Spleen (tissue), 11 donors: ENCODE data around the gene TLCD2. TPM values are rescaled to one million over a fixed set of nuclear protein-coding genes. Genes with fewer than 3 reads are reported as not detected.

ENCODE experiments used
- DNase-seq: peaks from one replicate; pipeline ENCODE4 v3.0.0-alpha.2; 2020
- H3K27ac ChIP-seq, 8 donors: fragments of 200-600 bp; sonication (generic) in 7 of 8; 1 replicate in 4 of 8; 2 replicates in 4 of 8; pipeline versions ENCODE4 v1.5.0 to v1.8.0; 2016 to 2021; ENCODE audit warnings: inconsistent platforms in 4 of 8, mild to moderate bottlenecking in 4 of 8, moderate library complexity in 1 of 8
- H3K27me3 ChIP-seq, 7 donors: fragments of 200-600 bp; sonication (generic) in 6 of 7; replicated peaks in 1 of 7; 1 replicate in 4 of 7; 2 replicates in 3 of 7; pipeline versions ENCODE4 v1.5.0 to v1.8.0; 2016 to 2021; ENCODE audit warnings: inconsistent platforms in 3 of 7, mild to moderate bottlenecking in 1 of 7
- H3K36me3 ChIP-seq, 6 donors: fragments of 200-600 bp; sonication (generic) in 5 of 6; 1 replicate in 4 of 6; 2 replicates in 2 of 6; pipeline versions ENCODE4 v1.5.0 to v1.8.0; 2016 to 2021; ENCODE audit warnings: inconsistent platforms in 2 of 6
- H3K4me1 ChIP-seq, 6 donors: fragments of 200-600 bp; sonication (generic) in 5 of 6; 1 replicate in 3 of 6; 2 replicates in 3 of 6; pipeline versions ENCODE4 v1.5.0 to v1.8.0; 2016 to 2021; ENCODE audit warnings: inconsistent platforms in 3 of 6
- H3K4me3 ChIP-seq, 8 donors: fragments of 200-600 bp; sonication (generic) in 7 of 8; 1 replicate in 4 of 8; 2 replicates in 4 of 8; pipeline versions ENCODE4 v1.5.0 to v1.8.0; 2016 to 2021; ENCODE audit warnings: inconsistent platforms in 4 of 8, mild to moderate bottlenecking in 4 of 8, moderate library complexity in 2 of 8
- H3K9me3 ChIP-seq, 8 donors: fragments of 200-600 bp; sonication (generic) in 7 of 8; 1 replicate in 4 of 8; 2 replicates in 4 of 8; pipeline versions ENCODE4 v1.5.0 to v1.8.0; 2016 to 2021; ENCODE audit warnings: inconsistent platforms in 4 of 8
- CTCF ChIP-seq, 11 experiments: fragments of 200-600 bp in 7 of 11; fragments of 450-650 bp in 4 of 11; sonication (generic) in 4 of 11; IDR thresholded peaks in 8 of 11; conservative IDR thresholded peaks in 3 of 11; 1 replicate in 7 of 11; 2 replicates in 4 of 11; pipeline versions ENCODE4 v1.4.0 to v1.8.0; 2016 to 2021; ENCODE audit warnings: antibody characterized with exemption in 11 of 11, inconsistent platforms in 4 of 11, mild to moderate bottlenecking in 1 of 11
- POLR2A ChIP-seq, 3 donors: fragments of 450-650 bp; IDR thresholded peaks; one replicate each; pipeline ENCODE4 v1.5.1; 2017; ENCODE audit warnings: antibody characterized with exemption in 3 of 3, mild to moderate bottlenecking in 1 of 3
- POLR2AphosphoS5 ChIP-seq, 3 donors: sonication (generic); formaldehyde crosslinking; IDR thresholded peaks; one replicate each; pipeline ENCODE4 v1.5.1; 2017; ENCODE audit warnings: antibody characterized with exemption in 3 of 3
- WGBS, 5 donors: extraction: QIAGEN DNeasy Blood & Tissue Kit in 3 of 5; methylation state at CpG; one replicate each; pipeline versions ENCODE4 v1.1.5 to v1.1.7; 2013 to 2018; 5-methylcytosine and 5-hydroxymethylcytosine counted together
- intact Hi-C: fragments of 100-400 bp; cut with DNase I; formaldehyde crosslinking; loops from one replicate; pipeline ENCODE4 v1.15.0; 2023; ENCODE audit warnings: low total_unique reads
- polyA plus RNA-seq, 3 donors: library from polyadenylated mRNA; stranded (reverse); fragments of 200-250 nt; gene quantifications; one replicate each; pipeline ENCODE4 v1.2.1, GENCODE V29; 2013
- total RNA-seq, 7 donors: library from RNA; depleted of rRNA in 3 of 7; stranded (reverse); fragments of >200 nt in 3 of 7; fragmentation: NEBNext Ultra II Directional in 4 of 7; extraction: Animal tissue kit (Norgen Biotek cat#: 25700) in 4 of 7; gene quantifications; one replicate each; pipeline versions ENCODE4 v1.1.0 to v1.2.1, GENCODE V29; 2016 to 2021
- donor health status: healthy with polysubstance abuse.
- donor health status: DM: no; HTN: no; CAD: no; lungs with moderate emphysema.
- donor health status: DM: no; HTN: no; CAD: no.
- donor health status: Bipolar disorder and iron deficiency.
- donor health status: healthy.
- donor health status: DM: no; HTN: no; CAD: no.
- donor health status: DM: yes; HTN: yes; CAD: no.

The TLCD2 gene
- total and polyA plus RNA-seq, 10 donors, result 0.26 to 5.4 (median 2.0) TPM

- intact Hi-C loops, result no loop called here
- H3K4me3 ChIP-seq, result peak overlapping the region; percentile 20 to 93 (median 80)
- WGBS, 5 donors, result 13 to 24% (median 18%) methylated on average over 10 to 11 of the region's 11 CpGs
- no peak for DNase-seq
- peaks cover 0 to 36% (median 16%) of the 10 kb centered on the region in 6 donors for H3K36me3 ChIP-seq
- no peaks in the 10 kb centered on the region for H3K9me3 ChIP-seq
- H3K27ac ChIP-seq, result peak overlapping the region; percentile 39 to 100 (median 98)
- peaks cover 13 to 91% (median 85%) of the 10 kb centered on the region in 6 donors for H3K4me1 ChIP-seq
- peaks cover 0 to 38% (median 10%) of the 10 kb centered on the region in 7 donors for H3K27me3 ChIP-seq
- TF ChIP-seq POLR2A (IDR thresholded peaks at IDR 0.05) (no peak), CTCF (IDR thresholded peaks at IDR 0.05 in 8 of 11, conservative IDR thresholded peaks at IDR 0.05 in 3 of 11) (peak in 4 of 11 experiments; percentile 14 to 22 (median 16))
These were observed 3.8 kb upstream of the TLCD2 start for GRCh38 chr17:1713878-1714426.

GRCh38 chr17:1713160-1713877, 3.1 kb upstream of the TLCD2 start:
- H3K4me3 ChIP-seq, result peak overlapping the region in 6 of 8 donors; percentile 6 to 92 (median 78)
- no peaks in the 10 kb centered on the region for H3K9me3 ChIP-seq
- intact Hi-C loops, result no loop called here
- peaks cover 0 to 36% (median 16%) of the 10 kb centered on the region in 6 donors for H3K36me3 ChIP-seq
- peaks cover 13 to 90% (median 84%) of the 10 kb centered on the region in 6 donors for H3K4me1 ChIP-seq
- 63 to 79% (median 71%) methylated on average over 10 of the region's 10 CpGs for WGBS, 5 donors
- DNase-seq, result no peak
- peak overlapping the region in 7 of 8 donors; percentile 88 to 100 (median 99) for H3K27ac ChIP-seq
- H3K27me3 ChIP-seq, result peaks cover 0 to 44% (median 10%) of the 10 kb centered on the region in 7 donors
- TF ChIP-seq POLR2A (IDR thresholded peaks at IDR 0.05) (no peak), POLR2AphosphoS5 (IDR thresholded peaks at IDR 0.05) (no peak), CTCF (IDR thresholded peaks at IDR 0.05 in 8 of 11, conservative IDR thresholded peaks at IDR 0.05 in 3 of 11) (no peak)

- Histone ChIP-seq H3K27me3 (peaks cover 0 to 55% (median 14%) of the 10 kb centered on the region in 7 donors), H3K4me3 (peak overlapping the region in 1 of 8 donors; percentile 92), H3K27ac (peak overlapping the region in 4 of 8 donors; percentile 51 to 100 (median 98)), H3K4me1 (peaks cover 13 to 79% (median 73%) of the 10 kb centered on the region in 6 donors), H3K9me3 (no peaks in the 10 kb centered on the region), H3K36me3 (peaks cover 0 to 44% (median 16%) of the 10 kb centered on the region in 6 donors)
- no peak for DNase-seq
- WGBS, 5 donors, result 83 to 91% (median 88%) methylated on average over 8 of the region's 8 CpGs
- TF ChIP-seq POLR2A (IDR thresholded peaks at IDR 0.05) (no peak), CTCF (IDR thresholded peaks at IDR 0.05 in 8 of 11, conservative IDR thresholded peaks at IDR 0.05 in 3 of 11) (no peak), POLR2AphosphoS5 (IDR thresholded peaks at IDR 0.05) (peak in 2 of 3 donors; percentile 32 to 52)
- intact Hi-C loops, result no loop called here
These were observed 2.1 kb upstream of the TLCD2 start for GRCh38 chr17:1712271-1712670.

DNA sequence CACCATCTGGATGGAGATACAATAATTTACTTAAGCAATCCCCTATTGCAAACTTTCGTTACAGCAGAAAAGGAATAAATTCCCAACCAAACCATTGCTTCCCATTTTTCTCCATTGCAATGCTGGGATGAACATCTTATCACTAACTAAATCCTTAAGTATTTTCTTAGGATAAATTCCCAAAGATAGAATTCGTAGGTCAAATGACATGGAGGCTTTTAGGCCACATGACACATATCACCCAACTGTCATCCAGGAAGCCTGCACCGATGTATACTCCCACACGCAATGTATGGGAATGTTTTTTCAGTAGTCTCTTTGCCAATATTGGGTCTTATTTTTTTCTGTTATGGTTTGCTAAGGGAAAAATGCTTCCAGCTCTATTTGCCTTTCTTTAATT, 1.6 kb upstream of the TLCD2 start:
- Histone ChIP-seq H3K9me3 (no peaks in the 10 kb centered on the region), H3K27me3 (peaks cover 0 to 56% (median 14%) of the 10 kb centered on the region in 7 donors), H3K36me3 (peaks cover 0 to 48% (median 16%) of the 10 kb centered on the region in 6 donors), H3K27ac (peak overlapping the region in 4 of 8 donors; percentile 51 to 99 (median 90)), H3K4me1 (peaks cover 13 to 75% (median 69%) of the 10 kb centered on the region in 6 donors), H3K4me3 (no peak overlapping the region)
- intact Hi-C loops, result no loop called here
- WGBS, 5 donors, result 80 to 87% (median 82%) methylated on average over 4 of the region's 4 CpGs
- DNase-seq, result no peak
- TF ChIP-seq POLR2AphosphoS5 (IDR thresholded peaks at IDR 0.05) (no peak), POLR2A (IDR thresholded peaks at IDR 0.05) (no peak), CTCF (IDR thresholded peaks at IDR 0.05 in 8 of 11, conservative IDR thresholded peaks at IDR 0.05 in 3 of 11) (no peak)
